ENCODE data around the gene CDCA4. TPM values are rescaled to one million over a fixed set of nuclear protein-coding genes. Genes with fewer than 3 reads are reported as not detected.

CDCA4 gene
- total RNA-seq, 1 experiment from 2014 or later: 41.4 TPM

- ChIA-PET POLR2A (no interaction called here), CTCF (interaction anchor here (0.7 to 1.5 kb wide), 3 partner anchors 81 to 526 kb away, joined by 4 to 5 read pairs (median 5); no protein-coding TSS in a partner anchor)
- Mint-ChIP-seq H3K27me3 (ENCODE audit: insufficient read depth, unreplicated experiment) (peaks cover 9% of the 10 kb centered on the region), H3K4me1 (ENCODE audit: low read depth, unreplicated experiment) (no peaks in the 10 kb centered on the region), H3K4me3 (ENCODE audit: unreplicated experiment) (no peak overlapping the region), H3K27ac (ENCODE audit: unreplicated experiment) (no peak overlapping the region), H3K9me3 (ENCODE audit: unreplicated experiment) (no peaks in the 10 kb centered on the region), H3K36me3 (ENCODE audit: insufficient read depth, unreplicated experiment) (no peaks in the 10 kb centered on the region)
- H3K4me1 ChIP-seq: no peaks in the 10 kb centered on the region
- no peaks in the 10 kb centered on the region for H3K36me3 ChIP-seq (ENCODE audit: control insufficient read depth, insufficient read depth, low read length)
- DNase-seq: no peak
- no peaks in the 10 kb centered on the region for H3K9me3 ChIP-seq
- no peaks in the 10 kb centered on the region for H3K27me3 ChIP-seq (replicated peaks; ENCODE audit: control insufficient read depth, insufficient read depth, low read length)
- no peak overlapping the region for H3K4me3 ChIP-seq (ENCODE audit: low read depth, low read length)
- intact Hi-C loops (cut with micrococcal nuclease; ENCODE audit: unreplicated experiment): no loop called here
- no peak for TF ChIP-seq CTCF (IDR thresholded peaks at IDR 0.05; ENCODE audit: insufficient read depth in 1 of 2, low read depth in 1 of 2, low read length in 1 of 2, severe bottlenecking in 1 of 2, unreplicated experiment in 1 of 2)
- BruUV-seq (replicated peaks): no TSS peak
These were observed 56.3 kb downstream of the CDCA4 start for GRCh38 chr14:104964546-104964945.

Other genes with a start within 250 kb of the CDCA4 start
- gene AKT1, start 225.3 kb downstream of the CDCA4 start, total RNA-seq (2022): 110 and 111 TPM in 2 replicates
- gene ZBTB42, start 220.0 kb downstream of the CDCA4 start, total RNA-seq (2022): 9.1 and 9.7 TPM in 2 replicates
- gene CEP170B, start 155.8 kb downstream of the CDCA4 start, total RNA-seq (2022): 31.6 and 32.0 TPM in 2 replicates
- not detected in 2 replicates for gene PLD4, start 96.2 kb downstream of the CDCA4 start, total RNA-seq (2022)
- gene AHNAK2, start 42.7 kb downstream of the CDCA4 start, total RNA-seq (2022): 0.77 and 0.81 TPM in 2 replicates
- gene CLBA1, start 35.3 kb downstream of the CDCA4 start, total RNA-seq (2022): 3.0 and 3.2 TPM in 2 replicates
- 0.19 TPM in 1 of 2 replicates, not detected in the other for gene GPR132, start 44.3 kb upstream of the CDCA4 start, total RNA-seq (2022)
- 34.5 and 43.0 TPM in 2 replicates for gene JAG2, start 147.7 kb upstream of the CDCA4 start, total RNA-seq (2022)
- 52.7 and 63.4 TPM in 2 replicates for gene NUDT14, start 160.2 kb upstream of the CDCA4 start, total RNA-seq (2022)
- gene BTBD6, start 227.4 kb upstream of the CDCA4 start, total RNA-seq (2022): 22.7 and 25.3 TPM in 2 replicates